Lung (tissue), 12 donors: ENCODE measurements around the gene CDK19. TPM values are rescaled to one million over a fixed set of nuclear protein-coding genes. Genes with fewer than 3 reads are reported as not detected.

Experiments
- ATAC-seq: fragments of 200-7000 bp; cut with Tn5 transposase; one replicate; pipeline ENCODE4 v1.9.1; 2020; ENCODE audit warnings: moderate number of reproducible peaks; ENCODE audit not compliant: insufficient read depth, low FRiP score
- DNase-seq, 3 donors: peaks; one replicate each; pipeline ENCODE4 v3.0.0-alpha.2; 2013 to 2017
- H3K27ac ChIP-seq, 2 donors: one replicate each; pipeline ENCODE4 v1.5.1; 2013; ENCODE audit warnings: mild to moderate bottlenecking in 2 of 2, moderate library complexity in 2 of 2, control low read depth in 1 of 2, inconsistent platforms in 1 of 2, low read depth in 1 of 2, low read length in 1 of 2
- H3K27me3 ChIP-seq, 3 donors: one replicate each; pipeline ENCODE4 v1.5.1; 2013; ENCODE audit warnings: low read length in 2 of 3; ENCODE audit not compliant: control insufficient read depth in 3 of 3, insufficient read depth in 3 of 3
- H3K36me3 ChIP-seq, 4 donors: one replicate each; pipeline ENCODE4 v1.5.1; 2013; ENCODE audit warnings: low read length in 4 of 4, mild to moderate bottlenecking in 1 of 4, moderate library complexity in 1 of 4; ENCODE audit not compliant: control insufficient read depth in 4 of 4, insufficient read depth in 4 of 4
- H3K4me1 ChIP-seq, 5 donors: one replicate each; pipeline ENCODE4 v1.5.1; 2013; ENCODE audit warnings: low read length in 5 of 5, mild to moderate bottlenecking in 2 of 5, moderate library complexity in 1 of 5; ENCODE audit not compliant: control insufficient read depth in 5 of 5, insufficient read depth in 5 of 5
- H3K4me3 ChIP-seq: one replicate; pipeline ENCODE4 v1.5.1; 2013; ENCODE audit warnings: mild to moderate bottlenecking, control low read depth, moderate library complexity
- H3K9ac ChIP-seq, 2 donors: one replicate each; pipeline ENCODE4 v1.5.1; 2013; ENCODE audit warnings: low read length in 2 of 2, control low read depth in 1 of 2; ENCODE audit not compliant: insufficient read depth in 1 of 2
- H3K9me3 ChIP-seq, 4 donors: one replicate each; pipeline ENCODE4 v1.5.1; 2013; ENCODE audit warnings: low read length in 3 of 4, mild to moderate bottlenecking in 1 of 4, moderate library complexity in 1 of 4; ENCODE audit not compliant: control insufficient read depth in 4 of 4, insufficient read depth in 3 of 4
- CTCF ChIP-seq: IDR thresholded peaks from 2 replicates; pipeline ENCODE4 v1.5.1; 2012; ENCODE audit warnings: mild to moderate bottlenecking; ENCODE audit errors: control extremely low read depth, extremely low read depth
- WGBS, 2 donors: extraction: QIAGEN DNeasy Blood & Tissue Kit; methylation state at CpG; one replicate each; pipeline ENCODE4 v1.1.7; 2013; 5-methylcytosine and 5-hydroxymethylcytosine counted together
- polyA plus RNA-seq, 2 donors: library from polyadenylated mRNA; stranded (reverse); fragments of 200-250 nt; gene quantifications; one replicate each; pipeline ENCODE4 v1.2.1, GENCODE V29; 2013
- total RNA-seq, 2 donors: library from RNA; depleted of rRNA in 1 of 2; stranded (reverse); fragments of >200 nt in 1 of 2; gene quantifications; one replicate each; pipeline ENCODE4 v1.2.1, GENCODE V29; 2014 to 2021
- donor health status: control.
- donor health status: control.
- donor health status: Bipolar disorder and iron deficiency.
- donor health status: healthy.
- donor health status: DM: yes; HTN: yes; CAD: no.

The CDK19 gene
- total and polyA plus RNA-seq, 4 donors, result 6.0 to 37.9 (median 10.4) TPM

GRCh38 chr6:110858562-110859214 lies 43.4 kb upstream of the CDK19 start:
- DNase-seq (no peak), ATAC-seq (no peak)
- no peaks in the 10 kb centered on the region for H3K27me3 ChIP-seq
- no peak for TF ChIP-seq CTCF
- no peak overlapping the region for H3K27ac ChIP-seq
- no peak overlapping the region for H3K4me3 ChIP-seq
- H3K36me3 ChIP-seq, result no peaks in the 10 kb centered on the region
- WGBS, 2 donors, result 91 to 95% methylated on average over 29 to 31 of the region's 31 CpGs
- H3K4me1 ChIP-seq, result peaks cover 0 to 4% (median 0%) of the 10 kb centered on the region in 5 donors
- H3K9ac ChIP-seq, result no peak overlapping the region
- H3K9me3 ChIP-seq, result peaks cover 0 to 2% (median 0%) of the 10 kb centered on the region in 4 donors

GRCh38 chr6:110858016-110858415 lies 42.7 kb upstream of the CDK19 start:
- no peaks in the 10 kb centered on the region for H3K36me3 ChIP-seq
- 96 to 98% methylated on average over 21 of the region's 21 CpGs for WGBS, 2 donors
- H3K4me1 ChIP-seq, result peaks cover 0 to 4% (median 0%) of the 10 kb centered on the region in 5 donors
- DNase-seq, result no peak
- H3K9ac ChIP-seq, result no peak overlapping the region
- H3K4me3 ChIP-seq, result no peak overlapping the region
- no peak for ATAC-seq
- no peak overlapping the region for H3K27ac ChIP-seq
- peaks cover 0 to 2% (median 0%) of the 10 kb centered on the region in 4 donors for H3K9me3 ChIP-seq
- TF ChIP-seq CTCF, result no peak
- H3K27me3 ChIP-seq, result no peaks in the 10 kb centered on the region

GRCh38 chr6:110856296-110856695 lies 41.0 kb upstream of the CDK19 start:
- no peak for TF ChIP-seq CTCF
- H3K27ac ChIP-seq, result no peak overlapping the region
- peaks cover 0 to 4% (median 0%) of the 10 kb centered on the region in 5 donors for H3K4me1 ChIP-seq
- no peaks in the 10 kb centered on the region for H3K36me3 ChIP-seq
- DNase-seq (no peak), ATAC-seq (no peak)
- 94 to 98% methylated on average over 3 of the region's 3 CpGs for WGBS, 2 donors
- H3K27me3 ChIP-seq, result no peaks in the 10 kb centered on the region
- H3K4me3 ChIP-seq, result no peak overlapping the region
- H3K9me3 ChIP-seq, result peaks cover 0 to 2% (median 0%) of the 10 kb centered on the region in 4 donors
- H3K9ac ChIP-seq, result no peak overlapping the region
